Smooth muscle cell (in vitro differentiated cells): ENCODE results near the gene ELF5. TPM values are rescaled to one million over a fixed set of nuclear protein-coding genes. Genes with fewer than 3 reads are reported as not detected.

ENCODE experiments used
- DNase-seq: peaks from one replicate; lab custom pipeline; 2025; ENCODE audit not compliant: unreplicated experiment; lab: John Stamatoyannopoulos, UW
- H2AFZ ChIP-seq: fragments of 200-600 bp; sonication (generic); 2 replicates; pipeline ENCODE4 v1.6.0; 2016; ENCODE audit warnings: antibody characterized with exemption, low read depth, mild to moderate bottlenecking
- H3F3A ChIP-seq: fragments of 200-600 bp; sonication (generic); 2 replicates; pipeline ENCODE4 v1.6.0; 2017; ENCODE audit warnings: antibody characterized with exemption, low read depth
- H3K27ac ChIP-seq: fragments of 200-600 bp; sonication (generic); 2 replicates; pipeline ENCODE4 v1.5.1; 2016; ENCODE audit warnings: low read depth, mild to moderate bottlenecking
- H3K27me3 ChIP-seq: fragments of 200-600 bp; sonication (generic); 2 replicates; pipeline ENCODE4 v1.6.1; 2016; ENCODE audit warnings: low read depth, mild to moderate bottlenecking
- H3K36me3 ChIP-seq: fragments of 200-600 bp; sonication (generic); 2 replicates; pipeline ENCODE4 v1.5.1; 2016; ENCODE audit warnings: low read depth
- H3K4me1 ChIP-seq: fragments of 200-600 bp; sonication (generic); 2 replicates; pipeline ENCODE4 v1.5.1; 2016; ENCODE audit warnings: low read depth
- H3K4me2 ChIP-seq: fragments of 200-600 bp; sonication (generic); 2 replicates; pipeline ENCODE4 v1.6.0; 2016; ENCODE audit warnings: mild to moderate bottlenecking
- H3K4me3 ChIP-seq: fragments of 200-600 bp; sonication (generic); 2 replicates; pipeline ENCODE4 v1.5.1; 2016; ENCODE audit warnings: mild to moderate bottlenecking
- H3K79me2 ChIP-seq: fragments of 200-600 bp; sonication (generic); 2 replicates; pipeline ENCODE4 v1.6.0; 2016; ENCODE audit warnings: low read depth, mild to moderate bottlenecking
- H3K9ac ChIP-seq: fragments of 200-600 bp; sonication (generic); 2 replicates; pipeline ENCODE4 v1.6.0; 2016; ENCODE audit warnings: low read depth
- H3K9me3 ChIP-seq: fragments of 200-600 bp; sonication (generic); replicated peaks from 2 replicates; pipeline ENCODE4 v1.5.1; 2016; ENCODE audit warnings: low read depth
- H4K20me1 ChIP-seq: fragments of 200-600 bp; sonication (generic); 2 replicates; pipeline ENCODE4 v1.6.0; 2016; ENCODE audit warnings: low read depth
- WGBS: methylation state at CpG from one replicate; pipeline ENCODE4 v1.1.7; 2016; ENCODE audit warnings: low lambda C conversion rate; 5-methylcytosine and 5-hydroxymethylcytosine counted together
- polyA plus RNA-seq: library from polyadenylated mRNA; unstranded; fragments of >200 nt; fragmentation: Nextera tagmentation; extraction: Ambion mirVana; gene quantifications from 2 replicates; pipeline ENCODE4 v1.2.1, GENCODE V29; 2016
- total RNA-seq: library from RNA; depleted of rRNA; stranded (reverse); fragments of >200 nt; gene quantifications from 2 replicates; pipeline ENCODE4 v1.2.3, GENCODE V29; 2014
- TF ChIP-seq, protein P1 (sequence below): fragments of 200-600 bp; sonication (generic); IDR thresholded peaks from 2 replicates; pipeline ENCODE4 v1.5.1; 2017; ENCODE audit warnings: borderline replicate concordance, mild to moderate bottlenecking, antibody characterized with exemption; ENCODE audit not compliant: insufficient read depth, poor library complexity, severe bottlenecking

Gene ELF5
- total and polyA plus RNA-seq, 2 experiments from 2014 or later = 0.67 TPM; not detected in 1

GRCh38 chr11:34433899-34434298 is 79.7 kb downstream of the ELF5 start:
- Histone ChIP-seq H3K9ac (no peak overlapping the region), H3K27ac (no peak overlapping the region), H4K20me1 (no peaks in the 10 kb centered on the region), H3K79me2 (no peaks in the 10 kb centered on the region), H2AFZ (no peak overlapping the region), H3K9me3 (no peaks in the 10 kb centered on the region), H3K4me3 (no peak overlapping the region), H3K4me1 (no peaks in the 10 kb centered on the region), H3K36me3 (no peaks in the 10 kb centered on the region), H3F3A (no peaks in the 10 kb centered on the region), H3K4me2 (no peak overlapping the region), H3K27me3 (no peaks in the 10 kb centered on the region)
- TF ChIP-seq, protein P1, sequence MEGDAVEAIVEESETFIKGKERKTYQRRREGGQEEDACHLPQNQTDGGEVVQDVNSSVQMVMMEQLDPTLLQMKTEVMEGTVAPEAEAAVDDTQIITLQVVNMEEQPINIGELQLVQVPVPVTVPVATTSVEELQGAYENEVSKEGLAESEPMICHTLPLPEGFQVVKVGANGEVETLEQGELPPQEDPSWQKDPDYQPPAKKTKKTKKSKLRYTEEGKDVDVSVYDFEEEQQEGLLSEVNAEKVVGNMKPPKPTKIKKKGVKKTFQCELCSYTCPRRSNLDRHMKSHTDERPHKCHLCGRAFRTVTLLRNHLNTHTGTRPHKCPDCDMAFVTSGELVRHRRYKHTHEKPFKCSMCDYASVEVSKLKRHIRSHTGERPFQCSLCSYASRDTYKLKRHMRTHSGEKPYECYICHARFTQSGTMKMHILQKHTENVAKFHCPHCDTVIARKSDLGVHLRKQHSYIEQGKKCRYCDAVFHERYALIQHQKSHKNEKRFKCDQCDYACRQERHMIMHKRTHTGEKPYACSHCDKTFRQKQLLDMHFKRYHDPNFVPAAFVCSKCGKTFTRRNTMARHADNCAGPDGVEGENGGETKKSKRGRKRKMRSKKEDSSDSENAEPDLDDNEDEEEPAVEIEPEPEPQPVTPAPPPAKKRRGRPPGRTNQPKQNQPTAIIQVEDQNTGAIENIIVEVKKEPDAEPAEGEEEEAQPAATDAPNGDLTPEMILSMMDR = no peak
- WGBS = 89% methylated on average over 3 of the region's 3 CpGs
- DNase-seq = no peak

GRCh38 chr11:34432822-34433221 is 80.8 kb downstream of the ELF5 start:
- H3K4me2 ChIP-seq = no peak overlapping the region
- H3K9ac ChIP-seq = no peak overlapping the region
- TF ChIP-seq, protein P1 = no peak
- no peaks in the 10 kb centered on the region for H3K79me2 ChIP-seq
- no peaks in the 10 kb centered on the region for H3K4me1 ChIP-seq
- no peaks in the 10 kb centered on the region for H4K20me1 ChIP-seq
- no peaks in the 10 kb centered on the region for H3K27me3 ChIP-seq
- H3K4me3 ChIP-seq = no peak overlapping the region
- H3K27ac ChIP-seq = no peak overlapping the region
- no peaks in the 10 kb centered on the region for H3K9me3 ChIP-seq
- 78% methylated on average over 5 of the region's 5 CpGs for WGBS
- no peaks in the 10 kb centered on the region for H3K36me3 ChIP-seq
- no peak for DNase-seq
- no peaks in the 10 kb centered on the region for H3F3A ChIP-seq
- H2AFZ ChIP-seq = no peak overlapping the region

- no peaks in the 10 kb centered on the region for H3K36me3 ChIP-seq
- no peaks in the 10 kb centered on the region for H3K79me2 ChIP-seq
- H2AFZ ChIP-seq = no peak overlapping the region
- H3K4me3 ChIP-seq = no peak overlapping the region
- DNase-seq = no peak
- H3K4me2 ChIP-seq = no peak overlapping the region
- H3F3A ChIP-seq = peaks cover 1% of the 10 kb centered on the region
- no peak overlapping the region for H3K9ac ChIP-seq
- no peaks in the 10 kb centered on the region for H4K20me1 ChIP-seq
- 98% methylated on average over 4 of the region's 4 CpGs for WGBS
- no peaks in the 10 kb centered on the region for H3K27me3 ChIP-seq
- H3K4me1 ChIP-seq = no peaks in the 10 kb centered on the region
- no peaks in the 10 kb centered on the region for H3K9me3 ChIP-seq
- TF ChIP-seq, protein P1 = no peak
- H3K27ac ChIP-seq = no peak overlapping the region
These were observed 81.6 kb downstream of the ELF5 start for GRCh38 chr11:34431979-34432378.

Other genes with a start within 250 kb of the ELF5 start
- gene ABTB2, start 155.8 kb downstream of the ELF5 start, total RNA-seq = 2.6 and 4.9 TPM in 2 replicates
- 4.3 and 4.6 TPM in 2 replicates for gene ABTB2, start 155.8 kb downstream of the ELF5 start, polyA plus RNA-seq
- gene CAT, start 74.9 kb downstream of the ELF5 start, total RNA-seq = not detected in 2 replicates
- not detected in 2 replicates for gene CAT, start 74.9 kb downstream of the ELF5 start, polyA plus RNA-seq
- 0.63 and 1.7 TPM in 2 replicates for gene EHF, start 107.3 kb upstream of the ELF5 start, total RNA-seq
- gene EHF, start 107.3 kb upstream of the ELF5 start, polyA plus RNA-seq = 0.63 and 1.0 TPM in 2 replicates